KBM-7 (cell line): ENCODE measurements around the gene B4GALT4.
A peak's percentile ranks its signal among the peaks of the same experiment; 100 is the strongest.
"Not testable (repeated sequence)": the region's sequence is repeated elsewhere in the genome, so short reads cannot be mapped to it uniquely, and the experiment has no call there.

Experiments
- DNase-seq: peaks from one replicate; pipeline ENCODE4 v3.0.0-alpha.2; 2015
- in situ Hi-C: fragments of 300-500 bp; cut with MboI; formaldehyde crosslinking; loops from 2 replicates; pipeline ENCODE4 v1.14.3; 2020; ENCODE audit warnings: low sequenced_read_pairs, low pct_unique_long_range_greater_than_20kb, mixed read lengths

B4GALT4 gene

GRCh38 chr3:119240591-119241434 is at the start of gene B4GALT4:
Gene B4GALT4 (minus strand): TSS chr3:119240878. CDS start chr3:119230099, 10,779 bp downstream.
- DNase-seq = peak; percentile 82
- in situ Hi-C loops = no loop called here

- in situ Hi-C loops = no loop called here
- peak; percentile 68 for DNase-seq
These were observed 48.7 kb upstream of the B4GALT4 start for GRCh38 chr3:119289404-119289770.

- in situ Hi-C loops = no loop called here
- no peak for DNase-seq
These were observed 48.2 kb upstream of the B4GALT4 start for GRCh38 chr3:119288669-119289403.

GRCh38 chr3:119279584-119280243 is 39.0 kb upstream of the B4GALT4 start:
- DNase-seq = no peak
- in situ Hi-C loops = no loop called here

- in situ Hi-C loops = no loop called here
- no peak for DNase-seq
These were observed 38.5 kb upstream of the B4GALT4 start for GRCh38 chr3:119279101-119279554.

- in situ Hi-C loops = no loop called here
These were observed 36.0 kb upstream of the B4GALT4 start for GRCh38 chr3:119276680-119277079.

GRCh38 chr3:119270212-119270611 is 29.5 kb upstream of the B4GALT4 start:
- in situ Hi-C loops, DNase-seq: not testable (repeated sequence)

More at GRCh38 chr3:119276680-119277079, 36.0 kb upstream of the B4GALT4 start:
- DNase-seq = no peak

- DNase-seq = no peak
- in situ Hi-C loops = no loop called here
These were observed 20.4 kb upstream of the B4GALT4 start for GRCh38 chr3:119261055-119261454.

- in situ Hi-C loops = no loop called here
- no peak for DNase-seq
These were observed 19.1 kb upstream of the B4GALT4 start for GRCh38 chr3:119259821-119260220.

GRCh38 chr3:119258915-119259314 is 18.2 kb upstream of the B4GALT4 start:
- DNase-seq = peak; percentile 63
- in situ Hi-C loops = no loop called here

- DNase-seq = peak; percentile 29
- in situ Hi-C loops = no loop called here
These were observed 17.2 kb upstream of the B4GALT4 start for GRCh38 chr3:119257654-119258410.

- in situ Hi-C loops = no loop called here
- no peak for DNase-seq
These were observed 16.4 kb upstream of the B4GALT4 start for GRCh38 chr3:119257111-119257510.

- in situ Hi-C loops = no loop called here
- no peak for DNase-seq
These were observed 14.5 kb upstream of the B4GALT4 start for GRCh38 chr3:119255214-119255613.

GRCh38 chr3:119245778-119246177 is 5.1 kb upstream of the B4GALT4 start:
- in situ Hi-C loops = no loop called here
- no peak for DNase-seq

- in situ Hi-C loops = no loop called here
- DNase-seq = no peak
These were observed 3.0 kb upstream of the B4GALT4 start for GRCh38 chr3:119243712-119244111.

- in situ Hi-C loops, DNase-seq: not testable (repeated sequence)
These were observed 2.4 kb upstream of the B4GALT4 start for GRCh38 chr3:119243058-119243529.

GRCh38 chr3:119242387-119243057 is 1.8 kb upstream of the B4GALT4 start:
- DNase-seq, in situ Hi-C loops: not testable (repeated sequence)

GRCh38 chr3:119240101-119240590 is 532 bp downstream of the B4GALT4 start:
- DNase-seq = peak; percentile 57
- in situ Hi-C loops = no loop called here
